Measurements from ENCODE around the gene CLEC10A. TPM values are rescaled to one million over a fixed set of nuclear protein-coding genes. Genes with fewer than 3 reads are reported as not detected.

CLEC10A gene
- total RNA-seq (2014; rRNA removed; shearing (Covaris generic)): not detected in 2 replicates
- polyA plus RNA-seq (2016; fragmentation: Nextera tagmentation; extraction: Ambion mirVana): not detected in 2 replicates
- long read RNA-seq: 0 reads

GRCh38 chr17:7079581-7080455 lies at the start of gene CLEC10A:
CLEC10A (minus strand) TSS chr17:7080251; CDS start chr17:7078812, 1,439 bp downstream.
- Histone ChIP-seq H3K27ac (ENCODE audit: low read depth) (no peak within 1 kb of the TSS), H3K27me3 (ENCODE audit: insufficient read depth) (no peaks in the 10 kb centered on the region), H3K36me3 (ENCODE audit: insufficient read depth) (no peaks in the 10 kb centered on the region), H2AFZ (peak within 1 kb of the TSS; percentile 10; the same call in 1 of the 2 replicates), H3K9me2 (ENCODE audit: insufficient read depth) (no peaks in the 10 kb centered on the region), H3K79me2 (replicated peaks; ENCODE audit: insufficient read depth) (no peaks in the 10 kb centered on the region), H3F3A (replicated peaks; ENCODE audit: low read depth) (no peaks in the 10 kb centered on the region), H3K4me2 (no peak within 1 kb of the TSS), H4K20me1 (replicated peaks; ENCODE audit: insufficient read depth) (no peaks in the 10 kb centered on the region), H3K4me1 (ENCODE audit: insufficient read depth) (no peaks in the 10 kb centered on the region), H3K4me3 (no peak within 1 kb of the TSS)
- H3K27me3 Mint-ChIP-seq (ENCODE audit: insufficient read depth, low read depth, poor library complexity): peaks cover 10% of the 10 kb centered on the region
- no peak for ATAC-seq
- no peak within 1 kb of the TSS for H3K27ac Mint-ChIP-seq
- no peaks in the 10 kb centered on the region; the same call in 2 of the 3 replicates for H3K36me3 Mint-ChIP-seq (ENCODE audit: low read depth)
- H3K4me1 Mint-ChIP-seq: no peaks in the 10 kb centered on the region; the same call in 2 of the 3 replicates
- DNase-seq (ENCODE audit: low spot score): no peak
- no peaks in the 10 kb centered on the region; the same call in 2 of the 3 replicates for H3K9me3 Mint-ChIP-seq
- no peak within 1 kb of the TSS for H3K4me3 Mint-ChIP-seq
- TF ChIP-seq ZNF331 (CRISPR knock-in tag; IDR thresholded peaks at IDR 0.05; ENCODE audit: low read depth) (no peak), JUNB (IDR thresholded peaks at IDR 0.05; ENCODE audit: unreplicated experiment) (no peak), POLR2AphosphoS5 (IDR thresholded peaks at IDR 0.05; ENCODE audit: low read depth) (no peak), EZH2phosphoT487 (IDR thresholded peaks at IDR 0.05; ENCODE audit: unreplicated experiment) (no peak), CREB1 (CRISPR knock-in tag; IDR thresholded peaks at IDR 0.05; ENCODE audit: low read depth) (no peak), STAT1 (IDR thresholded peaks at IDR 0.05; ENCODE audit: unreplicated experiment) (no peak), ZNF114 (CRISPR knock-in tag; IDR thresholded peaks at IDR 0.05) (no peak), NANOG (IDR thresholded peaks at IDR 0.05; ENCODE audit: borderline replicate concordance) (no peak)
- TF ChIP-seq, protein P1, sequence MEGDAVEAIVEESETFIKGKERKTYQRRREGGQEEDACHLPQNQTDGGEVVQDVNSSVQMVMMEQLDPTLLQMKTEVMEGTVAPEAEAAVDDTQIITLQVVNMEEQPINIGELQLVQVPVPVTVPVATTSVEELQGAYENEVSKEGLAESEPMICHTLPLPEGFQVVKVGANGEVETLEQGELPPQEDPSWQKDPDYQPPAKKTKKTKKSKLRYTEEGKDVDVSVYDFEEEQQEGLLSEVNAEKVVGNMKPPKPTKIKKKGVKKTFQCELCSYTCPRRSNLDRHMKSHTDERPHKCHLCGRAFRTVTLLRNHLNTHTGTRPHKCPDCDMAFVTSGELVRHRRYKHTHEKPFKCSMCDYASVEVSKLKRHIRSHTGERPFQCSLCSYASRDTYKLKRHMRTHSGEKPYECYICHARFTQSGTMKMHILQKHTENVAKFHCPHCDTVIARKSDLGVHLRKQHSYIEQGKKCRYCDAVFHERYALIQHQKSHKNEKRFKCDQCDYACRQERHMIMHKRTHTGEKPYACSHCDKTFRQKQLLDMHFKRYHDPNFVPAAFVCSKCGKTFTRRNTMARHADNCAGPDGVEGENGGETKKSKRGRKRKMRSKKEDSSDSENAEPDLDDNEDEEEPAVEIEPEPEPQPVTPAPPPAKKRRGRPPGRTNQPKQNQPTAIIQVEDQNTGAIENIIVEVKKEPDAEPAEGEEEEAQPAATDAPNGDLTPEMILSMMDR (conservative IDR thresholded peaks at IDR 0.05; ENCODE audit: low read depth in 2 of 2): no peak
- TF ChIP-seq, protein P2, sequence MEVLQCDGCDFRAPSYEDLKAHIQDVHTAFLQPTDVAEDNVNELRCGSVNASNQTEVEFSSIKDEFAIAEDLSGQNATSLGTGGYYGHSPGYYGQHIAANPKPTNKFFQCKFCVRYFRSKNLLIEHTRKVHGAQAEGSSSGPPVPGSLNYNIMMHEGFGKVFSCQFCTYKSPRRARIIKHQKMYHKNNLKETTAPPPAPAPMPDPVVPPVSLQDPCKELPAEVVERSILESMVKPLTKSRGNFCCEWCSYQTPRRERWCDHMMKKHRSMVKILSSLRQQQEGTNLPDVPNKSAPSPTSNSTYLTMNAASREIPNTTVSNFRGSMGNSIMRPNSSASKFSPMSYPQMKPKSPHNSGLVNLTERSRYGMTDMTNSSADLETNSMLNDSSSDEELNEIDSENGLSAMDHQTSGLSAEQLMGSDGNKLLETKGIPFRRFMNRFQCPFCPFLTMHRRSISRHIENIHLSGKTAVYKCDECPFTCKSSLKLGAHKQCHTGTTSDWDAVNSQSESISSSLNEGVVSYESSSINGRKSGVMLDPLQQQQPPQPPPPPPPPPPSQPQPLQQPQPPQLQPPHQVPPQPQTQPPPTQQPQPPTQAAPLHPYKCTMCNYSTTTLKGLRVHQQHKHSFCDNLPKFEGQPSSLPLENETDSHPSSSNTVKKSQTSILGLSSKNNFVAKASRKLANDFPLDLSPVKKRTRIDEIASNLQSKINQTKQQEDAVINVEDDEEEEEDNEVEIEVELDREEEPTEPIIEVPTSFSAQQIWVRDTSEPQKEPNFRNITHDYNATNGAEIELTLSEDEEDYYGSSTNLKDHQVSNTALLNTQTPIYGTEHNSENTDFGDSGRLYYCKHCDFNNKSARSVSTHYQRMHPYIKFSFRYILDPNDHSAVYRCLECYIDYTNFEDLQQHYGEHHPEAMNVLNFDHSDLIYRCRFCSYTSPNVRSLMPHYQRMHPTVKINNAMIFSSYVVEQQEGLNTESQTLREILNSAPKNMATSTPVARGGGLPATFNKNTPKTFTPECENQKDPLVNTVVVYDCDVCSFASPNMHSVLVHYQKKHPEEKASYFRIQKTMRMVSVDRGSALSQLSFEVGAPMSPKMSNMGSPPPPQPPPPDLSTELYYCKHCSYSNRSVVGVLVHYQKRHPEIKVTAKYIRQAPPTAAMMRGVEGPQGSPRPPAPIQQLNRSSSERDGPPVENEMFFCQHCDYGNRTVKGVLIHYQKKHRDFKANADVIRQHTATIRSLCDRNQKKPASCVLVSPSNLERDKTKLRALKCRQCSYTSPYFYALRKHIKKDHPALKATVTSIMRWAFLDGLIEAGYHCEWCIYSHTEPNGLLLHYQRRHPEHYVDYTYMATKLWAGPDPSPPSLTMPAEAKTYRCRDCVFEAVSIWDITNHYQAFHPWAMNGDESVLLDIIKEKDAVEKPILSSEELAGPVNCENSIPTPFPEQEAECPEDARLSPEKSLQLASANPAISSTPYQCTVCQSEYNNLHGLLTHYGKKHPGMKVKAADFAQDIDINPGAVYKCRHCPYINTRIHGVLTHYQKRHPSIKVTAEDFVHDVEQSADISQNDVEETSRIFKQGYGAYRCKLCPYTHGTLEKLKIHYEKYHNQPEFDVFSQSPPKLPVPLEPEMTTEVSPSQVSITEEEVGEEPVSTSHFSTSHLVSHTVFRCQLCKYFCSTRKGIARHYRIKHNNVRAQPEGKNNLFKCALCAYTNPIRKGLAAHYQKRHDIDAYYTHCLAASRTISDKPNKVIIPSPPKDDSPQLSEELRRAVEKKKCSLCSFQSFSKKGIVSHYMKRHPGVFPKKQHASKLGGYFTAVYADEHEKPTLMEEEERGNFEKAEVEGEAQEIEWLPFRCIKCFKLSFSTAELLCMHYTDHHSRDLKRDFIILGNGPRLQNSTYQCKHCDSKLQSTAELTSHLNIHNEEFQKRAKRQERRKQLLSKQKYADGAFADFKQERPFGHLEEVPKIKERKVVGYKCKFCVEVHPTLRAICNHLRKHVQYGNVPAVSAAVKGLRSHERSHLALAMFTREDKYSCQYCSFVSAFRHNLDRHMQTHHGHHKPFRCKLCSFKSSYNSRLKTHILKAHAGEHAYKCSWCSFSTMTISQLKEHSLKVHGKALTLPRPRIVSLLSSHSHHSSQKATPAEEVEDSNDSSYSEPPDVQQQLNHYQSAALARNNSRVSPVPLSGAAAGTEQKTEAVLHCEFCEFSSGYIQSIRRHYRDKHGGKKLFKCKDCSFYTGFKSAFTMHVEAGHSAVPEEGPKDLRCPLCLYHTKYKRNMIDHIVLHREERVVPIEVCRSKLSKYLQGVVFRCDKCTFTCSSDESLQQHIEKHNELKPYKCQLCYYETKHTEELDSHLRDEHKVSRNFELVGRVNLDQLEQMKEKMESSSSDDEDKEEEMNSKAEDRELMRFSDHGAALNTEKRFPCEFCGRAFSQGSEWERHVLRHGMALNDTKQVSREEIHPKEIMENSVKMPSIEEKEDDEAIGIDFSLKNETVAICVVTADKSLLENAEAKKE (CRISPR knock-in tag; IDR thresholded peaks at IDR 0.05): no peak
- TF ChIP-seq, protein P3, sequence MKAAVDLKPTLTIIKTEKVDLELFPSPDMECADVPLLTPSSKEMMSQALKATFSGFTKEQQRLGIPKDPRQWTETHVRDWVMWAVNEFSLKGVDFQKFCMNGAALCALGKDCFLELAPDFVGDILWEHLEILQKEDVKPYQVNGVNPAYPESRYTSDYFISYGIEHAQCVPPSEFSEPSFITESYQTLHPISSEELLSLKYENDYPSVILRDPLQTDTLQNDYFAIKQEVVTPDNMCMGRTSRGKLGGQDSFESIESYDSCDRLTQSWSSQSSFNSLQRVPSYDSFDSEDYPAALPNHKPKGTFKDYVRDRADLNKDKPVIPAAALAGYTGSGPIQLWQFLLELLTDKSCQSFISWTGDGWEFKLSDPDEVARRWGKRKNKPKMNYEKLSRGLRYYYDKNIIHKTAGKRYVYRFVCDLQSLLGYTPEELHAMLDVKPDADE (IDR thresholded peaks at IDR 0.05): no peak
- TF ChIP-seq, protein P4, sequence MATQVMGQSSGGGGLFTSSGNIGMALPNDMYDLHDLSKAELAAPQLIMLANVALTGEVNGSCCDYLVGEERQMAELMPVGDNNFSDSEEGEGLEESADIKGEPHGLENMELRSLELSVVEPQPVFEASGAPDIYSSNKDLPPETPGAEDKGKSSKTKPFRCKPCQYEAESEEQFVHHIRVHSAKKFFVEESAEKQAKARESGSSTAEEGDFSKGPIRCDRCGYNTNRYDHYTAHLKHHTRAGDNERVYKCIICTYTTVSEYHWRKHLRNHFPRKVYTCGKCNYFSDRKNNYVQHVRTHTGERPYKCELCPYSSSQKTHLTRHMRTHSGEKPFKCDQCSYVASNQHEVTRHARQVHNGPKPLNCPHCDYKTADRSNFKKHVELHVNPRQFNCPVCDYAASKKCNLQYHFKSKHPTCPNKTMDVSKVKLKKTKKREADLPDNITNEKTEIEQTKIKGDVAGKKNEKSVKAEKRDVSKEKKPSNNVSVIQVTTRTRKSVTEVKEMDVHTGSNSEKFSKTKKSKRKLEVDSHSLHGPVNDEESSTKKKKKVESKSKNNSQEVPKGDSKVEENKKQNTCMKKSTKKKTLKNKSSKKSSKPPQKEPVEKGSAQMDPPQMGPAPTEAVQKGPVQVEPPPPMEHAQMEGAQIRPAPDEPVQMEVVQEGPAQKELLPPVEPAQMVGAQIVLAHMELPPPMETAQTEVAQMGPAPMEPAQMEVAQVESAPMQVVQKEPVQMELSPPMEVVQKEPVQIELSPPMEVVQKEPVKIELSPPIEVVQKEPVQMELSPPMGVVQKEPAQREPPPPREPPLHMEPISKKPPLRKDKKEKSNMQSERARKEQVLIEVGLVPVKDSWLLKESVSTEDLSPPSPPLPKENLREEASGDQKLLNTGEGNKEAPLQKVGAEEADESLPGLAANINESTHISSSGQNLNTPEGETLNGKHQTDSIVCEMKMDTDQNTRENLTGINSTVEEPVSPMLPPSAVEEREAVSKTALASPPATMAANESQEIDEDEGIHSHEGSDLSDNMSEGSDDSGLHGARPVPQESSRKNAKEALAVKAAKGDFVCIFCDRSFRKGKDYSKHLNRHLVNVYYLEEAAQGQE (IDR thresholded peaks at IDR 0.05; ENCODE audit: unreplicated experiment): no peak

Measured in GM23338 (cell line).